HepG2 (cell line): ENCODE measurements around the gene SYVN1. TPM values are rescaled to one million over a fixed set of nuclear protein-coding genes. Genes with fewer than 3 reads are reported as not detected.

ENCODE experiments used
- ATAC-seq: fragments of 200-7000 bp; cut with Tn5 transposase; 3 replicates; pipeline ENCODE4 v1.9.1; 2020; ENCODE audit warnings: mild to moderate bottlenecking, moderate library complexity
- BruUV-seq: library from RNA; stranded (reverse); fragments of 400-500 nt; replicated peaks from 2 replicates; lab custom pipeline; 2021; lab: Mats Ljungman, UMichigan
- CTCF ChIA-PET: fragments of 300-600 bp; formaldehyde crosslinking; extraction: SDS; loops from one replicate; lab custom pipeline; 2021; ENCODE audit warnings: low total read pairs, inconsistent platforms, low intra/inter-chr PET ratio; lab: Yijun Ruan, JAX
- POLR2A ChIA-PET: fragments of 350-600 bp; sonication (Branson Sonifier 250); formaldehyde crosslinking; loops from one replicate; lab custom pipeline; 2020; ENCODE audit warnings: antibody characterized with exemption, inconsistent platforms; lab: Yijun Ruan, JAX
- DNase-seq: peaks from one replicate; pipeline ENCODE4 v3.0.0-alpha.2; 2015; ENCODE audit warnings: low spot score
- FAIRE-seq: peaks from 3 replicates; lab custom pipeline; 2011; peaks lifted over from hg19 to GRCh38; lab: Jason Lieb, UNC
- H2AFZ ChIP-seq: one replicate; pipeline ENCODE4 v1.6.1; 2011; ENCODE audit warnings: low read length, inconsistent platforms
- H3K27ac ChIP-seq: fragments of 300-600 bp; 3 replicates; pipeline ENCODE4 v1.8.0; 2011; ENCODE audit warnings: mixed run types, mild to moderate bottlenecking, mixed read lengths, low read length, inconsistent platforms; ENCODE audit not compliant: insufficient read depth; ENCODE audit errors: extremely low read length
- H3K27me3 ChIP-seq, 2 experiments: fragments of 200-600 bp in 1 of 2; 2 replicates in 1 of 2; 3 replicates in 1 of 2; pipeline versions ENCODE4 v1.6.0 to v1.8.0; 2011; ENCODE audit warnings: low read length in 2 of 2, mild to moderate bottlenecking in 2 of 2, moderate library complexity in 2 of 2, inconsistent platforms in 1 of 2; ENCODE audit not compliant: insufficient read depth in 2 of 2, control insufficient read depth in 1 of 2
- H3K36me3 ChIP-seq, 2 experiments: fragments of 200-600 bp in 1 of 2; replicated peaks in 1 of 2; 2 replicates in 1 of 2; 3 replicates in 1 of 2; pipeline versions ENCODE4 v1.5.1 to v1.8.0; 2011; ENCODE audit warnings: low read length in 2 of 2, inconsistent platforms in 1 of 2; ENCODE audit not compliant: insufficient read depth in 2 of 2, control insufficient read depth in 1 of 2
- H3K4me1 ChIP-seq: 2 replicates; pipeline ENCODE4 v1.5.1; 2012; ENCODE audit warnings: low read length, inconsistent platforms; ENCODE audit not compliant: insufficient read depth
- H3K4me2 ChIP-seq: 2 replicates; pipeline ENCODE4 v1.6.0; 2011; ENCODE audit warnings: low read depth, low read length, inconsistent platforms
- H3K4me3 ChIP-seq, 3 experiments: fragments of 200-600 bp in 1 of 3; sonication (generic), shearing (Covaris generic) in 1 of 3; replicated peaks in 1 of 3; 2 replicates each; pipeline ENCODE4 v1.5.1; 2011 to 2016; ENCODE audit warnings: low read length in 3 of 3, inconsistent platforms in 2 of 3, low read depth in 2 of 3, mild to moderate bottlenecking in 2 of 3, control low read depth in 1 of 3, mixed read lengths in 1 of 3; ENCODE audit not compliant: insufficient read depth in 1 of 3
- H3K79me2 ChIP-seq: one replicate; pipeline ENCODE4 v1.6.1; 2011; ENCODE audit warnings: low read length, inconsistent platforms; ENCODE audit not compliant: insufficient read depth
- H3K9ac ChIP-seq: 2 replicates; pipeline ENCODE4 v1.6.0; 2011; ENCODE audit warnings: mild to moderate bottlenecking, low read depth, low read length, inconsistent platforms; ENCODE audit not compliant: insufficient read depth
- H3K9me3 ChIP-seq: 2 replicates; pipeline ENCODE4 v1.5.1; 2012; ENCODE audit warnings: mild to moderate bottlenecking, low read length
- H4K20me1 ChIP-seq: 2 replicates; pipeline ENCODE4 v1.6.0; 2011; ENCODE audit warnings: inconsistent platforms, mild to moderate bottlenecking, low read length, moderate library complexity; ENCODE audit not compliant: insufficient read depth
- CREBL2 ChIP-seq: sonication (generic); formaldehyde crosslinking; IDR thresholded peaks from 2 replicates; pipeline ENCODE4 v1.8.1; 2023; ENCODE audit warnings: missing genetic modification reagents, mild to moderate bottlenecking, borderline replicate concordance
- DBP ChIP-seq: sonication (generic); formaldehyde crosslinking; IDR thresholded peaks from 2 replicates; pipeline ENCODE4 v1.4.0; 2020; ENCODE audit warnings: missing genetic modification reagents; ENCODE audit errors: not compliant biosample characterization
- GABPB1 ChIP-seq: IDR thresholded peaks from 2 replicates; pipeline ENCODE4 v1.6.1; 2016; ENCODE audit warnings: mild to moderate bottlenecking, missing genetic modification reagents, moderate library complexity, missing compliant biosample characterization
- GATA4 ChIP-seq: sonication (generic); IDR thresholded peaks from 2 replicates; pipeline ENCODE4 v1.6.1; 2016; ENCODE audit warnings: antibody characterized with exemption, low read depth, borderline replicate concordance
- IRF9 ChIP-seq: sonication (generic); formaldehyde crosslinking; IDR thresholded peaks from 2 replicates; pipeline ENCODE4 v1.8.0; 2022; ENCODE audit warnings: missing genetic modification reagents, mild to moderate bottlenecking, borderline replicate concordance
- MEF2D ChIP-seq: sonication (generic); formaldehyde crosslinking; IDR thresholded peaks from 2 replicates; pipeline ENCODE4 v1.5.1; 2020; ENCODE audit warnings: mild to moderate bottlenecking, missing genetic modification reagents
- NFE2L2 ChIP-seq: fragments of 150-350 bp; IDR thresholded peaks from 2 replicates; pipeline ENCODE4 v1.6.1; 2014; ENCODE audit warnings: low read length
- PREB ChIP-seq: sonication (generic); formaldehyde crosslinking; IDR thresholded peaks from 2 replicates; pipeline ENCODE4 v1.4.0; 2020; ENCODE audit warnings: missing genetic modification reagents
- SIN3B ChIP-seq: fragments of 150-350 bp; IDR thresholded peaks from 2 replicates; pipeline ENCODE4 v1.6.1; 2014; ENCODE audit warnings: low read length
- ZGPAT ChIP-seq: IDR thresholded peaks from 2 replicates; pipeline ENCODE4 v1.6.1; 2016; ENCODE audit warnings: mild to moderate bottlenecking
- ZNF496 ChIP-seq: sonication (generic); formaldehyde crosslinking; IDR thresholded peaks from 2 replicates; pipeline ENCODE4 v1.8.1; 2023; ENCODE audit warnings: mild to moderate bottlenecking, moderate library complexity, missing genetic modification reagents; ENCODE audit not compliant: insufficient replicate concordance
- ZNF639 ChIP-seq: conservative IDR thresholded peaks from 2 replicates; pipeline ENCODE4 v1.6.1; 2018; ENCODE audit warnings: missing genetic modification reagents
- WGBS: methylation state at CpG from one replicate; pipeline ENCODE4 v1.1.6; 2017; ENCODE audit warnings: low lambda C conversion rate; 5-methylcytosine and 5-hydroxymethylcytosine counted together
- in situ Hi-C: cut with HindIII; loops from 2 replicates; pipeline ENCODE4 v1.10.0; 2017; ENCODE audit warnings: low pct_unique_long_range_greater_than_20kb; ENCODE audit not compliant: extremely low pct_ligation_motif_present
- intact Hi-C: fragments of 100-400 bp; cut with micrococcal nuclease; formaldehyde crosslinking; loops from one replicate; pipeline ENCODE4 v1.10.0; 2022; ENCODE audit not compliant: unreplicated experiment
- polyA plus RNA-seq, 8 experiments: library from polyadenylated mRNA; depleted of rRNA in 3 of 8; stranded (reverse) in 7 of 8; unstranded in 1 of 8; fragments of >200 nt; fragmentation: Illumina TruSeq in 4 of 8; extraction: Trizol in 4 of 8; gene quantifications; 2 replicates each; pipeline versions ENCODE4 v1.2.1 to v1.2.3, GENCODE V29; 2011 to 2016; ENCODE audit warnings: low read depth in 4 of 8, missing spikeins in 1 of 8, mixed read lengths in 1 of 8; ENCODE audit not compliant: insufficient read depth in 1 of 8
- total RNA-seq, 5 experiments: library from RNA; depleted of rRNA; stranded (reverse); fragments of >200 nt; fragmentation: Illumina TruSeq; extraction: Trizol; gene quantifications; 2 replicates each; pipeline ENCODE4 v1.2.3, GENCODE V29; 2016; ENCODE audit warnings: low read depth in 1 of 5

SYVN1 gene
- total and polyA plus RNA-seq, 2 of the 13 experiments (the other 11 are each of a cell fraction or from before 2014, with no cell fraction given), result 10.3 to 22.5 TPM

GRCh38 chr11:65182258-65183170, 48.2 kb upstream of the SYVN1 start:
- in situ Hi-C loops, result loop anchor here (5.0 kb wide), 1 partner anchor 70 kb away; the partner anchor contains the start of gene TM7SF2
- FAIRE-seq, result no peak
- no peak for TF ChIP-seq ZGPAT (CRISPR knock-in tag)
- no peak for TF ChIP-seq ZNF496
- no peak for TF ChIP-seq DBP (CRISPR knock-in tag)
- TF ChIP-seq GATA4, result no peak
- TF ChIP-seq IRF9 (CRISPR knock-in tag), result 0 out of 2 replicates have a peak, but pooled peaks have one; percentile 15
- no peak for TF ChIP-seq SIN3B
- TF ChIP-seq PREB, result no peak
- no peak for TF ChIP-seq NFE2L2
- no peak for TF ChIP-seq GABPB1 (CRISPR knock-in tag)
- TF ChIP-seq CREBL2 (CRISPR knock-in tag), result no peak
- no peak for TF ChIP-seq ZNF639
- TF ChIP-seq MEF2D (CRISPR knock-in tag), result no peak

More at GRCh38 chr11:65182258-65183170, 48.2 kb upstream of the SYVN1 start:
- peak; percentile 65 for ATAC-seq
- peak; percentile 34 for DNase-seq
- ChIA-PET POLR2A (interaction anchor here (0.6 to 6.2 kb wide), 21 partner anchors 9 to 314 kb away, joined by 3 to 85 read pairs (median 3); partner anchors contain the start of genes DPF2, FAU, MRPL49 and NEAT1), CTCF (no interaction called here)
- Histone ChIP-seq H3K9ac (peak overlapping the region; percentile 86), H4K20me1 (no peaks in the 10 kb centered on the region), H3K79me2 (peaks cover 14% of the 10 kb centered on the region), H3K27ac (peak overlapping the region; percentile 77), H2AFZ (no peak overlapping the region), H3K27me3 (no peaks in the 10 kb centered on the region; a peak in 1 of 5 replicates), H3K4me3 (peak overlapping the region; percentile 82 to 94 (median 91)), H3K4me1 (peaks cover 25% of the 10 kb centered on the region), H3K9me3 (no peaks in the 10 kb centered on the region), H3K4me2 (peak overlapping the region; percentile 93), H3K36me3 (peaks cover 5 to 19% of the 10 kb centered on the region in 2 experiments; a peak in 4 of 5 replicates)
- intact Hi-C loops, result no loop called here
- 42% methylated on average over 13 of the region's 23 CpGs for WGBS
- BruUV-seq, result no TSS peak
